ENCODE measurements around the gene IL15. TPM values are rescaled to one million over a fixed set of nuclear protein-coding genes. Genes with fewer than 3 reads are reported as not detected.

Gene IL15
- total RNA-seq, 2 donors from 2014 or later = 1.2 to 2.0 TPM

GRCh38 chr4:141782205-141782604 is 145.8 kb downstream of the IL15 start:
- Histone ChIP-seq H3K27me3 (replicated peaks; ENCODE audit: insufficient read depth) (no peaks in the 10 kb centered on the region), H3K27ac (no peak overlapping the region), H3K36me3 (no peaks in the 10 kb centered on the region), H3K4me1 (replicated peaks) (no peaks in the 10 kb centered on the region), H3K4me3 (no peak overlapping the region), H3K9me3 (no peaks in the 10 kb centered on the region)
- intact Hi-C loops (cut with DNase I) = no loop called here
- no peak for DNase-seq (ENCODE audit: low spot score)
- TF ChIP-seq, protein P1, sequence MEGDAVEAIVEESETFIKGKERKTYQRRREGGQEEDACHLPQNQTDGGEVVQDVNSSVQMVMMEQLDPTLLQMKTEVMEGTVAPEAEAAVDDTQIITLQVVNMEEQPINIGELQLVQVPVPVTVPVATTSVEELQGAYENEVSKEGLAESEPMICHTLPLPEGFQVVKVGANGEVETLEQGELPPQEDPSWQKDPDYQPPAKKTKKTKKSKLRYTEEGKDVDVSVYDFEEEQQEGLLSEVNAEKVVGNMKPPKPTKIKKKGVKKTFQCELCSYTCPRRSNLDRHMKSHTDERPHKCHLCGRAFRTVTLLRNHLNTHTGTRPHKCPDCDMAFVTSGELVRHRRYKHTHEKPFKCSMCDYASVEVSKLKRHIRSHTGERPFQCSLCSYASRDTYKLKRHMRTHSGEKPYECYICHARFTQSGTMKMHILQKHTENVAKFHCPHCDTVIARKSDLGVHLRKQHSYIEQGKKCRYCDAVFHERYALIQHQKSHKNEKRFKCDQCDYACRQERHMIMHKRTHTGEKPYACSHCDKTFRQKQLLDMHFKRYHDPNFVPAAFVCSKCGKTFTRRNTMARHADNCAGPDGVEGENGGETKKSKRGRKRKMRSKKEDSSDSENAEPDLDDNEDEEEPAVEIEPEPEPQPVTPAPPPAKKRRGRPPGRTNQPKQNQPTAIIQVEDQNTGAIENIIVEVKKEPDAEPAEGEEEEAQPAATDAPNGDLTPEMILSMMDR (IDR thresholded peaks at IDR 0.05) = no peak
- no peak for TF ChIP-seq POLR2AphosphoS5 (IDR thresholded peaks at IDR 0.05)
- no peak for TF ChIP-seq POLR2A (IDR thresholded peaks at IDR 0.05)

All from prostate gland (tissue), 2 donors.